HG03460 (cell line): ENCODE results near the gene CELF2.
A peak's percentile ranks its signal among the peaks of the same experiment; 100 is the strongest.

Experiments used
- ATAC-seq: cut with Tn5 transposase; IDR thresholded peaks from one replicate; pipeline ENCODE4 v1.9.1; 2021; ENCODE audit not compliant: unreplicated experiment

Gene CELF2

DNA sequence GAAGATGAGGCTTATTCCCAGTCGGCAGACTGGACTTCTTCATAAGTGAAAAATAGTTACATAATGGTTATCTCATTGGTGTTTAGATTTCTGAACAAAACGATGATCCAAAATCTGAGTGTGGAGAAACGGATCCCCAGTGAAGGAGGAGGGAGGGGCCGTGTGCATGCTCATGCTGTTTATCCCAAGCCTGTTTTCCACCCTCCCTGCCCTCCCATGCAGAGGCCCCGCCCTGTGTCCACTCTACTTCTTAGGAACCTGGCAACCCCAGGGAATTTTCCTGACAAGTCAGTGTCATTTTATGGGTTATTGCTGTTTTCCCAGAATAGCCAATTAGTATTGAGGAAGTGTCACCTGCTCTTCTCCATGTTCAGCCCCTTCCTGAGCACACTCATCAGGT, 174.0 kb downstream of the CELF2 start:
- no peak for ATAC-seq

DNA sequence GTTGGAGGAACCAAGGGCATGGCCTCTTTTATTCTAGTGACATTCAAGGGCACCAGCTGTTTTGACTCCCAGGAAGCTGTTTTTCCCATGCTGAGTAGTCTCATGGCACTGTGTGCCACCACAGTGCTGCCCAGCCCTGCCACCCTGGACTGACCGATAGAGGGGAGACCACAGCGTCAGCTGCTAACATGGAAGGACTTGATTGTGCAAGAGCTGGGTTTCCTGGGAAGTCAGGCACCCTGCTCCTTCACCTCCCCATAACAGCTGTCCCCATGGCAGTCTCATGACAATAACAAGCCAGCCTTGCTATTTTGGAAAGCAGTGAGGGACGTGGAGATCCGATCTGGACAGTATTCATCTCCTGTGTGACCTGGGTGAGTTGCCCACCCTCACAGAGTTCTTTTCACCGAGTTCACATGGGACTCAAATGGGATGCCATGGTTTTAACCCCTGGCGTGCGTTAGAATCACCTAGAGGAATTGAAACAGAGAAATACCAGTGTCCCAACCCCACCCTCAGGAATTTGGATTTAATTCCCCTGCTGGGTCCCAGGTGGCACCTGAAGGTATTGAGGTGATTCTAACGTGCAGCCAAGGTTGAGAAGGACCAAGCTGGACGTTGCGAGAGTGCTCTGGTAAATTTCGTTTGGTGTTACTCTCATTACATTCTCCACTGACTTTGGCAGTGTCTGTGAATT, 174.8 kb downstream of the CELF2 start:
- no peak for ATAC-seq

DNA sequence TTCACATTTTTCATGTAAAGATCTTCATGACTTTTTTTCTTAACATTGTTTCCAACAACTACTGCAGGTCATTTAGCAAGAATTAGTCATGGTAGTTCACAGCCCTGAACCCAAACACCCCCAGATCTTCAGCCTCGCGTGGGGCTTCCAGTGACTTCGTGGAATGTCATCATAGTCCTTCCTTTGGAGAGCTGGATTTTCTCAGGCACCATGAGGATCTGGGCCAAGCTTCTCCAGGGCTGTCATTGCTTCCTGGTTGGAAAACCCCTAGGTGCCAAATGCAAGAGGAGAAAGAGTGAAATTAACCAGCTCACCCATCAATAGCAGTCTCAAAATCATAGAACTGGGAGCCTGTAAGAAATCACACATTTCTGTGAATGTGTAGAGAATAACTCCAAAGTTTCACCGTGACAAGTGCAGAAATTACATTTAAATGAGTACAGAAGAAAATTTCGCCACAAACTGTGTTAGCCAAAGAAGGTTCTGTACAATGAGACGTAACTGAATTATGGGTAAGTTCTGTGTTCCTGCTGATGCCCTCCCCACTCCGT, 175.4 kb downstream of the CELF2 start:
- ATAC-seq = no peak

DNA sequence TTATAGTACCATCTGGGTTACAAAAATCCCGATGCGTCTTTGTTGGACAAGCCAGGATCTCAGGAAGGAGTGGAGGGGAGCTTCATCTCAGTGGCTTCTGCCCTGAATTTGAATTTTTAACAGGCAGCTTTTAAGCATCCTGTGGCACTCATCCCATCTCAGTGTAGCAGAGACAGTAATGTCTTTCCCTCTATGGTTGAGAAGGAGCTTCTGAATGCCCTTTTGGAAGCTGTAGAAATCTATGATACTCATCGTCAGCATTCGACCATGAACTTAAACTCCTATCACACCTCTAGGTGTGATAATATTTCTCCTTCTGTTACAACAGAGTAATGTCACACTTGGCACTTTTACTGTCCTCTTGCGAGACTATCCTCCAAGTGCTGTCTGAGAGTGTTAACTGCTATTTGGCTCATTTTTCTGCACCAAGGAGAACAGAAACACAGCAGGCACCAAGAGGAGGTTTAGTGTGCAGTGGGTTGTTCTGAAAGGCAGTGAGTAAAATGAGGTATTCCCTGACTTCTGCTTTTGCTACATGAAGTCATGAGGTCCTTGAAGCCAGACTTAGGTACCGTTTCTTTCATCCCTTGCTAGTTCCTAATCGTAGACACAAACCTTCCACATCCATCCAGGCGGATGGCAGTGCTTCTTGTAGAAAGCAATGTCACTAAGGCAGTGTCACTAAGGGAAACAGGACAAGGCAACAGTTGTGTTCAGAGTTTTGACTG, 177.4 kb downstream of the CELF2 start:
- no peak for ATAC-seq

DNA sequence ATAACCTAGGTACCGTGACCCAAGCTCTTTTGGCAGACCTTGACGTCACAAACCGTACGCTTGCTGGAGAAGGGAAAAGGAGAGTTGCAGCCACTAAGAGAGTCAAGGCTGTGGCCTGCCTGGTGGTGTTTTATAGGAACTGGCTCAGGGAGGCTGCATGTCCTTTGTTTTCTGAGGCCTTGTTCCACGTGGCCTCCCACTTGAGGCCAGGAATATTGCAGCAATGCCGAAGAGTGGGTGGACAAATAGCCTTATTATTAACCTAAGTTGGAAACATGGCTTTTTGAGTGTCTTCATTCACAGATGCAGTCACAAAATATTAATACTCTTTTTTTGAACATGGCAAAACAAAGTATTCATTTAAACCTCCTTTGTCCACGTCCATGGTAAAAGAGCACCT, 178.0 kb downstream of the CELF2 start:
- no peak for ATAC-seq

DNA sequence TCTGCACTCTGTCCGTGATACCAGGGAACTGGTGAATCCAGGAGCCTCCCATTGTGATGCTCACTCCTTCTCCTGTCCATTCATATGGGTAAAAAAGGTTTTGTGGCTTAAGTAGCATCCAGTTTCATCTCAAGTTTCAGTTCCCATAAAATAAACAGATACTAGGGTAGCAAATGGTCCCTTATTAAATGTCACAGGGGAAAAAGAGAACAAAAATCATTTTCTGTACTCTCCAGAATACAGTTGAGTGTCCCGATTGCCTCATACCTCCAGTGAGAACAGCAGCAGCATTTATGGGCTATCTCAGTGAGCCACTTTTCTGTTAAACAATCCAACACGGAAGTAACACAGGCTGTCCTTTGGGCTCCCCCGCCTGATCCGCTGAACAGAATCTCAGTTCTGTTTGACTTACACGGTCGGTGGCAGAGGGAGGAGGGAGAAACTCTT, 179.6 kb downstream of the CELF2 start:
- peak; percentile 69 for ATAC-seq

DNA sequence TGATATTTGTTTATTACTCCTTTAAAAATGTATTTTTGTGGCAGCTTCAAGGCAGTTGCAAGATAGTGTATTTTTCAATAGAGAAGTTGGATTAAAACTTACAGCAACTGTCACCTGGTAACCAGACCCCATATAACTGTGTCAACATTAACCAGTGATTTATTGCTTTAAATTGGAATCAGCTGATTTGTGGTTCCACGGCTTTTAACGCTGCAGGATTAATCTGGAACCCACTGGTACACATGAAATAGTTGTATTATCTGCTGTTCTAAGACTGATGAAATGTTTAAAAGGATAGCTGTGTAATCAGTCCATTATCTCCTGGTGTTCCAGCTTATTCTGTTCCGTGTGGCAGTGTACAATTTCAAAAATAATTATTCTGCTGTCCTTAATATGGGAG, 180.2 kb downstream of the CELF2 start:
- ATAC-seq = no peak

DNA sequence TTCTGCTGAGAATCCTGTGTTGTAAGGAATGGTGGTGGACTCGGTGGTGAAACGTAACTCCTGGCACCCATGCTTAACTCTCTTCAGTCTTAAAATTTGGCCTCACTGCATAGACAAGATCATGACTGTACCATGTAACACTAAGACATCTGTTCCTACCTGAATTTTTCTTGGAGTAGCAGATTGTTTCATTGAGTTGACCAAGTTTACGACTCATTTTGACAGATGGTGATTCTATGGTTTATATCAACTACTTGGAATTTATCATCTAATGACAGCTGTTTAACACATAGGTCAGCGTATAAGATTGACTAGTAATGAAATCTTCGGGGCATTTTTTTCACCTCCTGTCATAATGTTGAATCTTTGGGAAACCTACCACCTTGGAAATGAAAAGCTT, 184.2 kb downstream of the CELF2 start:
- no peak for ATAC-seq

DNA sequence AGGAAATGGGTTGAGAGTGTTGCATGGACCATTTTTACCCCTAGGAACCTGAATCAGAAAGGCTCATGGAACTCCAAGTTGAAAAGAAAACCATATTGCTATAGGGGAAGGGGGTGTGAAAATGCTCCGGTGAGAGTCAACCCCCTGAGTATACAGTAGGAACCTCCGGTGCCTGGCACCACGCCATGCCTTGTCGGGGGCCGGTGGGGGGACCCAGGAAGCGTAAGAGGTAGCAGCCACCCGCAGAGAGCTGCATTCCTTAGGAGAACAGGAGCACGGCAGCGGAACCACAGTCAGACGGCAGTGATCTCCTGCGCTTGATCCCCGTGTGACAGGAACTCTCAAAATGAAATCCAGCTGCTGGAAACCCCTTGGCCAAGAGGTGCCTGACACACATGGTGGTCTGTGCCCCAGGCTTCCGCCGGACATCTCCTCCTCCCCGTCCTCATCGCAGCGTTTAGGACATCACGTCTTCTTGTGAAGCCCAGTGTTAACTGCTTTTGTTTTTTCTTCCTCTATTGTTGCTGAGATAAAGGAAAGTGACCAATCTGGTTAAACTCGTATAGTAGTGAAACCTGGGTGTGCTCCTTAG, 186.8 kb downstream of the CELF2 start:
- ATAC-seq = no peak

DNA sequence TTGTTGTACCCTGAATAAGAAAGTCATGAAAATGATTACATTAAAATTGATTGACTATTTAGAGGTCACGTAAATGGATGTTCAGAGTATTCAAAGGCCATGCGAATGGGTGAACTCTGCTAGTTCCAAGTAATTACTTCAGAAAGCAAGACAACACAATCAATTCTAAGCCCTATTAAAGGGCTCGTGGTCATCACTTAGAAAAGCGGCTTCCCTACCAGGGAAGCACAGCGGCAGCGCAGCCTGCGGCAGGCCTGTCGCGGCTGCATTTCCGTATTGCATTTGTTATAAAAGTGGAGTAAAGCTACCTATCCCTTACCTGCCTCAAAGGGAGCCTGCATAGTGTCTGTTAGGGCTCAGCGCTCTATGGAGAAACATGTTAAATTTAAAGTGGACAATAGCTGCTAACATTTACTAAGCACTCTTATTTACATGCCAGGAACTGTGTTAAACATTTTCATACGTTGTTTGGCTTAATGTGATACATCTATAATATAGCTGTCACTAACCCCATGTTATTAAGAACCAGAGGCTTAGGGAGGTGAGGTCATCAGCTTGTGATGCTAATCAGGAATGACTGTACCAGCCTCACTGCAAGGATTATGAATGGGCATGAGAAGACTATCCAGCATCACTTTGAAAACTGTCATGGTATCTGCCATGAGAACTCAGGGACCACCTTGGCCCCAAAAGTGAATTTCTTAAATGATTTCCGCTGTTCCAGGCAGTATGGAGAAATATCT, 187.5 kb downstream of the CELF2 start:
- no peak for ATAC-seq

DNA sequence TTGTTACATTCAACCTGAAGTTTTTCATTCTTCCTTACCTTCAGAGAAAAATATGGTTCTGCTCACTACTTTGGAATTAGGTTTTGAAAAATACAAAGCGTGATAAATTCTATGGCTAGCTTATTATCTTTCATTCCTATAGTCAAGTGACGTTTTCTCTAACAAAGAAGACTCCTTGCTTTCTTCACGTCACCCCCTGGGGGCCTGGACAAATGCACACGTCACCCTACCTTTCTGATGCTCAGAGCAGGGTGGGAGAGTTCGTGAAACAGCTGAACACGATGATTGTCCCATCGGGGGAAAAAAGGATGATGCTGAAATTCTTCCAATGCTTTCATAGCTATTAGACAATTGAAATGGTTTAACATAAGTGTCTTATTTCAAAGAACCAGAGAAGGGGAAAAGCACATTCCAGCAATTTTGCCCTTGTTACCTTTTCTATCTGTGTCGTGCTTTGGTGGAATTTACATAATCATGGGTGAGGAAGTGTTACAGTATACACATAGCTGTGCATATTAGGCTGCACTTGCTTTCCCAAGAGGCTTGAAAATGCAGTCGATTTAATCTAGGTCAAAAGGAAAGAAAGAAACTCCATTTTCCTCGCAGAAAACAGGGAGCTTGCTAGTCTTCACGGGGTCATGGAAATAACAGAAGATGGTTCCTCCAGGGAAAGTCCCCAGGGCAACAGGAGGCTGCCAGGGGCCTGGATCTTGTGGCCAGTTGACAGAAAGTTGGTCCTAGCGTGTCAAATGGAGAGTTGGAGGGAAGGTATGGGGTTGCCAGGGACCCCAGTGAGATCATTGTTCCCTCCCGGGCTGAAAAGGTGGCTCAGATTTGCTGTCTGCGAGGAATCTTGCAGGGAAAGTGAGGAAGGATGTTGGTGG, 189.2 kb downstream of the CELF2 start:
- ATAC-seq = no peak

DNA sequence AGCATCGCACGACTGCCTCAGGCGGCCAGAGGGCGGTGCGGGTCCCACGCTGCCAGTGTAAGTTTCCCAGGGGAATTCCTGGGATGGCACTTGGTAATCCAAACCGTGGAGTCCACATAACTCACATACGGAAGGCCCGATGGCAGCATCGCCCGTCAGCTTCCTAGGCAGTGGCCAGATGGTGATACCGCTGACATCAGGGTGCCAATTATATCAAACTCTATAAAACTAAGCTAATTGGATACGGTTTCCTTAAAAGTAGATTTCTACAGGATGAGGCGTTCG, 189.8 kb downstream of the CELF2 start:
- no peak for ATAC-seq

DNA sequence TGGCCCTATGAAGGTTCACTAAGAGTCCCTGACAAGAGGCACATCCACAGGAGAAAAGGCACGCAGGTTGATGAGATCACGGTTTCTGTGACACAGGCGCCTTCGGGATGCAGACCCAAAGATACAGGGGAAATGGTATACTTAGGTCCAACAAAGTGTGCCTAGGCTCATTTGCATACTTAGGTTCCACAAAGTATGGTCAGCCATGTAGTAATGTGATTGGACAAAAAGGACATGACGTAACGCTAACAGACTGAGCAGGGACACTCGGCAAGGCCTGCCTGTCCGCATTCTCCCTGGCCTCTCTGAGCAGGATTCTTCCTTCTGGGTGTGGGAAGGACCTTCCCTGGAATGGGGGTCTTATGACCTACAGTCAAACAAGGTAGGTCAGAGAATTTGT, 190.6 kb downstream of the CELF2 start:
- ATAC-seq = no peak

DNA sequence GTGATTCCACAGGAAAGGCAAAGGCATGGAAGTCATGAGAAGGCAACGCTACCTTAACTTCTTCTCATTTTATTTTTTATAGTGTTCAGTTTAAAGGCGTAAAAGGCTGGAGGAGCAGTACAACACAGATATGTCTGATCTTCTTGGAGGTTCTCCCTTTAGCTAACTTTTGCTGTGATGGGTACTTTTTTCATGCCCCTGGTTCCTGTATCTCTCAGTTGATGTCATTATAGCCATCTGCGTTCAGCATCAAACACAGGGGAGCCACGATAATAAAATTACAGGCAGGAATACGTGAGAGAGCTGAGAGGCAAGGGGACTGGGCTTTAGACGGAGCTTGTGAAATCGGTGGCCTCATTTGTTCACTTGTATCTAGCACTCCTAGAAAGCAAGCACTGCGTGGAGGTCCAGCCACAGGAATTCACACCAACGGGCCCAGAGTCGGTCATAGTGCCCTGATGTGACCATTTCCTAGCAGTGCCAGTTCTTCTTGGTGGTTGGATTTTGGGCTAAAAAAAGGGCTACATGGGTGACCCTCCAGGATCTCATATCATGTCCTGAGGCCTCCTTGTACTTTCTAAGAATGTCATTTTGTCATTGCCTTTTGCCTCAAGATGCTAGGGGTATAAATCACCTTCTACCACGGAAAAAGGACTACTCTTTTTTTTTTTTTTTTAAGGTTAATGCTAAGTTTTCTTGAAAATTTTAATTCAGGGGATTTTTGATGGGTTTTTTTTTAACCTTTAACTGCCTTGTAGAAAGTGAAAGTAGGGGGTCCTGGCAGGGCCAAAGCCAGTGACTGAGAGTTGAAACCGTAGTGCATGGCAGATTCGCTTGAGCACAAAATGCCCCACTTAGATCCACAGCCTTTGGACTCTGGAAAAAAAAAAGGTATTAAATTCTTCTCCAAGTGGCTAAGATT, 191.5 kb downstream of the CELF2 start:
- peak; percentile 52 for ATAC-seq

DNA sequence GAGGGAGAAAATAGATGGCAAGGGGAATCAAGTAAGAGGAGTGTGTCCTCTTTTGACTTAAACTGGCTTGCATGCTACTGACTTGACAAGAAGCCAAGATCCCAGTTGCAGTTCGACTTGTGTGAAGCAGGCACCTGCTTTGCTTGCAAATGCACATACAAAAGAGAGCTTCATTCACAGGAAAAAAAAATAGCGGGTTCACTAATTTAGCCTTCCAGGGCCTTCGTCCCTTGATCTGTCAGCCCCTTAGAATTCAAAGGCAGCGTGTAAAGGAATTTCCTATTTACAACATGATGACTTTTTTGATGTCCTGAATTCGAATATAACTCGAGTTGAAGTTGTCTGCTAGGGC, 192.1 kb downstream of the CELF2 start:
- peak; percentile 32 for ATAC-seq

DNA sequence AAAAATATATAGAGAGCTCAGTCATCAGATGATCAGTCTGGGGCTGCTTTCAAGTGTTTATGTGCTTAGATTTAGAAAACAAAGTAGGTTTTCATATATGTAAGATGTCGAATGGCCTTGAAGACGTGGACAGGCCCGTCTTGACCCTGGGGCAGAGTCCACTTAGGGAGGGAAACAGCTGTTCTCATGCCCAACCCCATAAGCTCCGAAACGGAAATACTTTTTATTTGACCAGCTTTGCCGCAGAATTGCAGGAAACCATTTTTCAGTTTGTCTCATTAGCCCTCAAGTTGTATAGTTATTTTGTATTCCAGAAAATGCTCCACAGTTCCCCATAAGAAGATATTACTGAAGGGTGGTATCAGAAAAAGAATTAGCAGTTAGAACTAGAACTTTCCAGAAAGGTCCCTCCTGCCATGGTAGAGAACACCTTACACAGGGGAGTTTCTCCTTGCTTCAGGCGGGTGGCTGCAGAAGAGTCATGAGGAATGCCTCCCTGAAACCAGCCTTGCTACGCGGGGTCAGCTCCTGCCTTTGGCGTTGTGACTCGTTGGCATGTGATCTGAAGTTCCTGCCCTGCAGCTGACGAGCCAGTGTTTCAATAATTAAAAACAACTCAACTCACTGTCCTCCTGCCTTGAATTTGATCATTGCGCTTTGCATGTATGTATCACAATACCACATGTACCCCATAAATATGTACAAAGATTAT, 192.7 kb downstream of the CELF2 start:
- peak; percentile 16 for ATAC-seq

DNA sequence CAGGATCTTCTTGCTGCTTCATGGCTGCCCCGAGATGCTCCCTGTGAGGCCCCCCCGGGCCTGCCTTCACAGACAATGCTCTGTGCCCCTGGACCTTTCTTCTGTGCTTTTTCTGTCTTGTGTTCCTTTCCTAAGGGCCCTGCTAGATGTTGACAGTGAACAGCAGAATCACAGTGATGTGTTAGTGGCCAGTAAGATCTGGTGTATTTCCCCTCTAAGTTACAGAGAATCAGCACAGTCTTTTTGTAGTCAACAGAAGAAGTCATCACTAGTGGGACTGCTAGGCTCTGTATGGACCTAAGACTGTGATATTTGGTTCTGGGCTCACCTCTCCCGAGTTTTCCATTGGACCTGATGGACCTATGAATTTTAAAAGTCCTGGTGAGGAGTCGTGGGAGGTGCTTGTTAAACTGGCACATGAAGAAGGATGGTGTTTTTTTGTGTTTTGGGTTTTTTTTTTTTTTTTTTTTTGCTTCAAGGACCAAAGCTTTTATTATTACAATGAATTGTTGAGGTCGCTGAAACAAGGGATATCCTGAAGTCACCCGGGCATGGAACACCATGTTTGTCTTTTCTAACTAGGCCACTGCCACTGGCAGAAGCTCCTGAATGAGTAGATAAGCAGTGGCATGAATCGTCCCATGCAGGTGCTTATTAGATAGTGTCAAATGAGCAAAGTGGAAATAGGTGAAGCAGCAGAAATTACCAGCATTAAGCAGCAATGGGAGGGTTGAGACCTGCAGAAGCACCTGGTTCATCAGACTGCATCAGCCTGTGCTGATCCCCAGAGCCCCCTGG, 194.8 kb downstream of the CELF2 start:
- no peak for ATAC-seq

DNA sequence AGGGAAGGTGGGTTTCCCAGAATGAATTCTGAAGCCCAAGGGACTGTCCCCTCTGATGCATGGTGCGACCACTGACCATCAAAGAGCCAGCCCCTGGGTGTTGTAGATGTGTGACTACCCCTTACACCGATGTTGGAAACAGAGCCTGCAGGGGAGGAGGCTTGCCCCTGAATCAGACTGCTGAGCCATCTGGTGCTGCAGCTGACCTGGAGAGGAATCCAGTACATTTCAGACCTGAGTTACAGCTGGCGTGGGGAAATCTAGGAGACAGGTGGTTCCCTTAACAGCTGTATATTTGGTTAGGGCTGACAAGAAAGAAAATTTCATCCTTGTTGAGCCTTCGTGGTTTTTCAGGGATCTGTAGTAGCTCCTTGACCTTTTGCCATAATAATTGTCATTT, 195.5 kb downstream of the CELF2 start:
- ATAC-seq = no peak
